SW 1271 (cell line): ENCODE data around the gene PNKD.
A peak's percentile ranks its signal among the peaks of the same experiment; 100 is the strongest.
"Not testable (repeated sequence)": the region's sequence is repeated elsewhere in the genome, so short reads cannot be mapped to it uniquely, and the experiment has no call there.

Experiments used
- DNase-seq, 2 experiments: peaks; one replicate each; lab custom pipeline; 2025; lab: John Stamatoyannopoulos, UW

The PNKD gene

GRCh38 chr2:218292048-218293014 is 22.0 kb downstream of the PNKD start, which contains the start of gene TMBIM1:
TSS of gene TMBIM1 (minus strand) at chr2:218292503. CDS start at chr2:218282141, 10,362 bp downstream.
- peak in 1 of 2 experiments; percentile 60 for DNase-seq

GRCh38 chr2:218293715-218294429 is 23.6 kb downstream of the PNKD start:
- DNase-seq: no peak

DNA sequence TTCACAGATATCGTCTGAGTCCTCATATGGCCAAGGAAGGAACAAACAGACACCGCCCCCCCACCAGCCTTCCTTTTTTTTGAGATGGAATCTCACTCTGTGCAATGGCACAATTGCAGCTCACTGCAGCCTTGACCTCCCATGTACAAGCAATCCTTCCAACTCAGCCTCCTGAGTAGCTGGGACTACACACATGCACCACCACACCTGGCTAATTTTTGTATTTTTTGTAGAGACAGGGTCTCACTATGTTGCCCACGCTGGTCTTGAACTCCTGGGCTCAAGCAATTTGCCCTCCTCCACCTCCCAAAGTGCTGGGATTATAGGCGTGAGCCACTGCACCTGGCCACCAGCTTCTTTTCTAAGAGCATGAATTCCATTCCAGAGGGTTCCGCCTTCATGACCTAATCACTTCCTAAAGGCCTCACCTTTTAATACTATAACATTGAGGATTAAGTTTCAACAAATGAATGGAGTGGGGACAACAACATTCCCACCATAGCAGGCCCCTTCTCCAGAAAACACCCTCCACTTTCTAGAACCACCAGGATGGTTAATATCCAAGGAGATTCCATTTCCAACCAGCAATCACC is 24.2 kb downstream of the PNKD start:
- no peak for DNase-seq

- no peak for DNase-seq
Observed at GRCh38 chr2:218295029-218295428, 24.7 kb downstream of the PNKD start.

DNA sequence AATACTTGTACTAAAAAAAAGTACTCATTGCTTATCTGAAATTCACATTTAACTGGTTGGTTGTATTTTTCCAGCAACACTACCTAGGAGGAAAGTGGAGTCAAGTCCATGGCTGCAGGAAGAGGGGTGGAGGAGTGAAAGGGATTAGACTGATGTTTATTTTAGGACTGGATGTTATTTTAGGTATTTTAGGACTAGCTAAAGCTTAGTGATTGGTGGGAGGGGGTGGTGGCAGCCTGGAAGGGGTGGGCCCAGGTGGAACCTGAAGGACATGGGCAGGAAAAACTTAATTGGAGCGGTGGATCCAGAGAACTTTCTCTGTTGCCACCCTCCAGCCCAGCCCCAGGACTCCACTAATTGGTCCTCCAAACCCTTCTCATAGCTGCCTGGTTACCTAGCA is 25.9 kb downstream of the PNKD start:
- no peak for DNase-seq

DNA sequence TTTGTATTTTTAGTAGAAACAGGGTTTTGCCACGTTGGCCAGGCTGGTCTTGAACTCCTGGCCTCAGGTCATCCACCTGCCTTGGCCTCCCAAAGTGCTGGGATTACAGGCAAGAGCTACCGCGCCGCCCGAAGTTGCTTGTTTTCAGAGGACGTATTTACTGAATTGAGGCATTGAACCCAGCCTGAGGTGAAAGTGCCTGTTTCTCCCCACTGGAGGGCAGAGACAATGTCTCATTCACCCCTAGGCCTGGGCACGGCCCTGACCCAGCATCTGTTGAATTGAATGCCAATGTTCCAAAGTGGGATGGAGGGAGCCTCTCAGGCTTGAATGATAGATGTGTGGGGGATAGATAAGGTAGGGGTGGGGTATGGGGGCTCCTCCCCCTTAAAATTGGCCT is 26.5 kb downstream of the PNKD start:
- DNase-seq: no peak

DNA sequence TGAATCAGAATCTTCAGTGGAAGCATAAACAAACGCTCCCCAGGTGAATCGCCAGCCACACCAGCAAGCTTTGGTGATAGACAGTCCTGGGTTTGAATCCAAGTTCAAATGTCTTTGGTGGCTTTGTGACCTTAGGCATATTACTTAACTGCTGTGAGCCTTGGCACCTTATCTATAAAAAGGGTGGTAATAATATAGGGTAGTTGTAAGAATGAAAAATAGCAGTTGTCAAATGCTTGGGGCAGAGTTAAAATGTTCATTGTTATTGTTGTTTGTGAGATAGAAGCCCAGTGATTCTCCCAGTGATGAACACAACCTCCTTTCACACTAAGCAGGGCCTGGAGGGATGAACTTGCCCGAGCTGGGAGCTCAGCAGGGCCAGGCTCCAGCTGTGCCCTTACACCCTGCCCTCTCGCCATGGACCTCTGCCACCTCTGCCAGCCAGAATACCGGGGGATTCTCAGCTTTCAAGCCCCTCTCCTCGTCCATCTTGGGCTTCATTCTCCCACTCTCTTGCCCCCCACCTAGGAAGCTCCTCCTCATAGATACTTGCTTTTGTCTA is 28.1 kb downstream of the PNKD start:
- DNase-seq: no peak

- DNase-seq: no peak
Observed at GRCh38 chr2:218300141-218300540, 29.8 kb downstream of the PNKD start.

- DNase-seq: peak; percentile 50 to 81
Observed at GRCh38 chr2:218301176-218301819, 31.0 kb downstream of the PNKD start.

- DNase-seq: no peak
Observed at GRCh38 chr2:218305383-218305782, 35.1 kb downstream of the PNKD start.

- DNase-seq: no peak
Observed at GRCh38 chr2:218306184-218306920, 36.0 kb downstream of the PNKD start.

DNA sequence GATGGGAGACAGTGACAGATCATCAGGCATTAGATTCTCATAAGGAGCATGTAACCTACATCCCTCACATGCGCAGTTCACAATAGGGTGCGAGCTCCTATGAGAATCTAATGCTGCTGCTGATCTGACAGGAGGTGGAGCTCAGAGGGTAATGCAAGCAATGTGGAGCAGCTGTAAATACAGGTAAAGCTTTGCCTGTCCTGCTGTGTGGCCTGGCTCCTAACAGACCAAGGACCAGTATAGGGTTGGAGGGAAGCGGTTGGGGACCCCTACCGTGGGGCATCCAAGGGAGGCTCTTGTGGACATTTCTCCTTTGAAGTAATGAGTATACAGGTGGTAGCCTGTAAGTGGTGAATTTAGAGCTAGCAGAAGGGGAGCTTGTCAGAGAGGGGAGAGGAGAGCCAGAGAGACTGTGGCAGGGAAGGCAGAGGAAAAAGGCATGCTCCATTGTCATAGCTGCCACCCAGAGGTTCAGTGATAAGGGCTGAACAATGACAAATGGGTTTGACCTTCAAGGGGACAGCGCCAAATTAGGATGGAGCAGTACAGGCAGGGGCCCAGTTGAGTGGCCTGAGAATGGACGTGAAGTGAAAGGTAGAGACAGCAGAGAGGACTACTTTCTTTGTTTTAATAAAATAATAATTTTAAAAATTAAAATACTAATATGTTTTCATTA is 37.2 kb downstream of the PNKD start:
- DNase-seq: no peak

GRCh38 chr2:218310853-218311540 is 40.7 kb downstream of the PNKD start:
- DNase-seq: no peak

DNA sequence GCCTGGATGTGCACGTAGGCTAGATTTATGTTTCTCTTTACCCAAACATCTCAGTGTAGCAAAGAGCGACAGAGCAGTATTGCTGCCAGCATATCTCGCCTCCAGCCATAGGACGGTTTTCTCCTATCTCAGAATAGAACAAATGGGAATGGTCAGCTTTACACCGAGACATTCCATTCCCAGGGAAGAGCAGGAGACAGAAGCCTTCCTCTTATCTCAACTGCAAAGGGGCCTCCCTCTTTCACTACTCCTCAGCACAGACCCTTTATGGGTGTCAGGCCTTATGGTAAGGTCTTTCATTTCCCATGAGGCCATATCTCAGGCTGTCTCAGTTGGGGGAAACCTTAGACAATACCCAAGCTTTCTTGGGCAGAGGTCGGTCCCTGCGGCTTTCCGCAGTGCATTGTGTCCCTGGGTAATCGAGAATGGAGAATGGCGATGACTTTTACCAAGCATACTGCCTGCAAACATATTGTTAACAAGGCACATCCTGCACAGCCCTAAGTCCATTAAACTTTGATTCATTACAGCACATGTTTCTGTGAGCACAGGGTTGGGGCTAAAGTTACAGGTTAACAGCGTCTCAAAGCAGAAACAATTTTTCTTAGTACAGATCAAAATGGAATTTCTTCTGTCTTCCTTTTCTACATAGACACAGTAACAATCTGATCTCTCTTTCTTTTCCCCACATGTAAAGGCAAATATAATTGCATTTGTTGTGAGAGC is 41.4 kb downstream of the PNKD start:
- DNase-seq: not testable (repeated sequence)

DNA sequence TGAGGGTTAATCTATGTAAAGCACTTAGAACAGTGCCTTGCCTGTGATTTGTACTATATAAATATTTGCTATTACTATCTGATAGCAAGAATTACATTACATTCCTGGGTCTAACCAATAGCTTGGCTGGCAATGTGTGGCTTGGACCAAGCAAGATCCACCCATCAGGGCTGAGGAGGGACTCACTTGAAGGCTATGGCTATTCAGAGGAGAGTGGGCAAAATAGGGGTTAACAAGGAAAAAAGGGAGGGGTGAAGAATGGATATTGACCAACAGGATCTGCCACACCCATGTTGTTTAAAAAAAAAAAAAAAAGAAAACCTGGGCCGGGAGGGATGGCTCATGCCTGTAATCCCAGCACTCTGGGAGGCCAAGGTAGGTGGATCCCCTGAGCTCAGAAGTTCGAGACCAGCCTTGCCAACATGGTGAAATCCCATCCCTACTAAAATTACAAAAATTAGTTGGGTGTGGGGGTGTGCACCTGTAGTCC is 42.0 kb downstream of the PNKD start:
- DNase-seq: no peak

- DNase-seq: no peak
Observed at GRCh38 chr2:218313356-218313755, 43.0 kb downstream of the PNKD start.

DNA sequence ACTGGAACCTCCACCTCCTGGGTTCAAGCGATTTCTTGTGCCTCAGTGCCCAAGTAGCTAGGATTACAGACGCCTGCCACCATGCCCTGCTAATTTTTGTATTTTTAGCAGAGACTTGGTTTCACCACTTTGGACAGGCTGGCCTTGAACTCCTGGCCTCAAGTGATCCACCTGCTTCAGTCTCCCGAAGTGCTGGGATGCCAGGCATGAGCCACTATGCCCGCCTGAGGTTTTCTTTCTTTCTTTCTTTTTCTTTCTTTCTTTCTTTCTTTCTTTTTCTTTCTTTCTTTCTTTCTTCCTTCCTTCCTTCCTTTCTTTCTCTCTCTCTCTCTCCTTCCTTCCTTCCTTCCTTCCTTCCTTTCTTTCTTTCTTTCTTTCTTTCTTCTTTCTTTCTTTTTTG is 44.4 kb downstream of the PNKD start:
- not testable (repeated sequence) for DNase-seq

DNA sequence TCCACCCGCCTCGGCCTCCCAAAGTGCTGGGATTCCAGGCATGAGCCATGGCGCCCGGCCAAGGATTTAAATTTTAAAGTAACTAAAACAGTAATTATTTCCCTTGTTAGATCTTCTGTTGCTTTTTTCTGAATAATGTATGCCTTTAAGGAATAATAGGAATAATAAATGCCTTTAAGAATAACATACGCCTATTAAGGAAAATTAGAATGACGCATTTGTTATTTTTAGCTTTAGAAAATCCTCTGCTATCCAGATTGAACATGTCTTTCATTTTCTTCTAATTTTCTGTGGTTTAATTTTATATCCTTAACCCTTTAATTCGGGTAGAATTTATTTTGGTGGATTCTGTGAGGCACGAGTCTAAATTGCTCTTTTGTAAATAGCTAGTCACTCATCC is 45.1 kb downstream of the PNKD start:
- no peak for DNase-seq

GRCh38 chr2:218317303-218317630 is 46.9 kb downstream of the PNKD start:
- no peak for DNase-seq
